ENCODE data around the gene PITRM1.

GRCh38 chr10:3198900-3199299, 26.3 kb upstream of the PITRM1 start:
- TF ChIP-seq, protein P1, sequence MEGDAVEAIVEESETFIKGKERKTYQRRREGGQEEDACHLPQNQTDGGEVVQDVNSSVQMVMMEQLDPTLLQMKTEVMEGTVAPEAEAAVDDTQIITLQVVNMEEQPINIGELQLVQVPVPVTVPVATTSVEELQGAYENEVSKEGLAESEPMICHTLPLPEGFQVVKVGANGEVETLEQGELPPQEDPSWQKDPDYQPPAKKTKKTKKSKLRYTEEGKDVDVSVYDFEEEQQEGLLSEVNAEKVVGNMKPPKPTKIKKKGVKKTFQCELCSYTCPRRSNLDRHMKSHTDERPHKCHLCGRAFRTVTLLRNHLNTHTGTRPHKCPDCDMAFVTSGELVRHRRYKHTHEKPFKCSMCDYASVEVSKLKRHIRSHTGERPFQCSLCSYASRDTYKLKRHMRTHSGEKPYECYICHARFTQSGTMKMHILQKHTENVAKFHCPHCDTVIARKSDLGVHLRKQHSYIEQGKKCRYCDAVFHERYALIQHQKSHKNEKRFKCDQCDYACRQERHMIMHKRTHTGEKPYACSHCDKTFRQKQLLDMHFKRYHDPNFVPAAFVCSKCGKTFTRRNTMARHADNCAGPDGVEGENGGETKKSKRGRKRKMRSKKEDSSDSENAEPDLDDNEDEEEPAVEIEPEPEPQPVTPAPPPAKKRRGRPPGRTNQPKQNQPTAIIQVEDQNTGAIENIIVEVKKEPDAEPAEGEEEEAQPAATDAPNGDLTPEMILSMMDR (IDR thresholded peaks at IDR 0.05), result no peak
- no peak for TF ChIP-seq POLR2A (IDR thresholded peaks at IDR 0.05)
